Stimulated activated CD8-positive, alpha-beta memory T cell treated with anti-CD3 and anti-CD28 coated beads, Interleukin-2, amount 100 ng/mL, for 1 hour (primary cell): ENCODE results near the gene FGF10.

Experiments
- DNase-seq, 2 donors: peaks; one replicate each; pipeline ENCODE4 v3.0.0-alpha.2; 2020; ENCODE audit warnings: low read depth in 2 of 2

The FGF10 gene

DNA sequence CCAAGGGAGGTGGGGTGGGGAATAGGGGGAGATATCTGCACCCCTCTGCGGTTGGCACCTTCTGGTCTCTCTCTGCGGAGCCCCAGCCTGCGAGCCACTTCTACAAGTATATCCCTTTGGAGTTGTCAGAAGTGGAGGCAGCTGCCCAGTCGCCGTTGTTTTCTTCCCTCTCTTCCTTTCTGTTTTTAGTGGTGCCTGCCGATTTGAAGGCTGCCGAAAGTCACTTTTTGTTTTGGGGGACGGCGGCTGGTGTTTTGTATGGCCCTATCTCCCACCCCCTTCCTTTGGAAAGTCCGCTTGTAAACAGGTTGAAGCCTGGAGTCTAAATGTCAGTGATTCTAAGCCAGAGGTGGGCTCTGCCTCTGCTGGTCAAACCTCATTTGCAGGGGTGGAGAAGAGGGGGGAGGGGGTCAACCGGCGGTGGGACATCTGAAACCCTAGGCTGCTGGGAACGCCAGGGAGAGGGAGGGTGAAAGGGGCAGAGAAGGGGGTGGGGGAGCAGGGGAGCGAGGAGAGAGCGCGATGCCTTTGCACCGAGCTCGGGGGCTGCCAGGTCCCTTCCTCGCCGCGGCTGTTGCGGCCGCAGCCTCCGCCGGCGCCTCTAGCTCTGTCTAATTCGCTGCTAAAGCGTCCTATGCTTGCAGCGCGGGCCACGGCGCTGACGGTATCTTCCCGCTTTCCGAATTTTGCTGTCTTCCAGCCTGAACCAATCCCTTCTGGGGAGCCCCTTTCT is at the start of gene FGF10:
Gene FGF10, minus strand, starts transcription at position 331 of the 733 bp plus-strand sequence. CDS start 738 bp downstream, outside the sequence.
- no peak for DNase-seq

DNA sequence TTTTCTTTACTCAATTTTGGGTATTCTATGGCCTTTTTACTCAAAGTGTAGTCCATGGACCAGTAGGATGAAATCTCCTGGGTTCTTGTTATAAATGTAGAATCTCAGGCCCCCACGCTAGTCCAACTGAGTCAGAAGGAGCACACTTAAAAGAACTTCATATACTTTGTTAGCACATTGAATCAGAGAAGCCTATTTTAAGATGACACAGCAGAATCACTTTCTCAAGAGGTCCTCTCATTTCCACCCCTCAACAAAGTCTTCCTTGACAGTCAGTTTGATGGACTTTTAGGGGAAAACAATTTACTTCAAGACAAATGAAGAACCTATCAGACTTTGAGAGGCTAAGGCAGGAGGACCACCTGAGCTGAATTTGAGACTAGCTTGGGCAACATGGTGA is 37.7 kb upstream of the FGF10 start:
- DNase-seq = no peak

DNA sequence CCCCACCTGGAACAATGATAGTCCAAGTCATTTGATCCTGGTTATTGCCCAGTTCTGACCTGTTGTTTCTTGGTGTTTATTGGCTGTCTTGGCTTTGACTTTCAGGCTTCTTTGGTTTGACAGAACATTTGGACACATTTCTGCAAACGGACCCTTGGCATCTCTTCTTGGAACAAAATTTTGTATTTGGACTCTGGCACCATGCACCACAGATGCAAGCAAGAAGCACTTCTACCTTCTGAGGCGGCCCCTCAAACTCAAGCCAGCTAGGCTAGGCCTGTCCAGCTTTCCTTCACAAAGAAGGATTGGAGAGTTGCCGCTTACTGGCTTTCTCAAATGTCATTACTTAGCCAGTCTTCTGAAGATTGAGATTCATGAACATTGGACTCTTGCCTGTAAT is 23.1 kb upstream of the FGF10 start:
- no peak for DNase-seq

DNA sequence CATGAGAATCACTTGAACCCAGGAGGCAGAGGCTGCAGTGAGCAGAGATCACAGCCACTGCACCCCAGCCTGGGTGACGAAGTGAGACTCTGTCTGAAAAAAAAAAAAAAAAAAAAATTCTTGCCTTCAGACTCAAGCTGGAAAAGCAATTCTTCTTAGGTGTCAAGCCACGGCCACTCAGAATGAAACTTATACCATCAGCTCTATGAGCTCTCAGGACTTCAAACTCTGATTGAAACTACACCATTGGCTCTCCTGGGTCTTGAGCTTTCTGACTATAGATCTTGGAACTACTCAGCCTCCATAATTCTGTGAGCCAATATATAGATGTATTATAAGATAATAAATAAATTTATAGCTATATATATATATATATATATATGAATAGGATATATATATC is 12.9 kb upstream of the FGF10 start:
- no peak for DNase-seq

DNA sequence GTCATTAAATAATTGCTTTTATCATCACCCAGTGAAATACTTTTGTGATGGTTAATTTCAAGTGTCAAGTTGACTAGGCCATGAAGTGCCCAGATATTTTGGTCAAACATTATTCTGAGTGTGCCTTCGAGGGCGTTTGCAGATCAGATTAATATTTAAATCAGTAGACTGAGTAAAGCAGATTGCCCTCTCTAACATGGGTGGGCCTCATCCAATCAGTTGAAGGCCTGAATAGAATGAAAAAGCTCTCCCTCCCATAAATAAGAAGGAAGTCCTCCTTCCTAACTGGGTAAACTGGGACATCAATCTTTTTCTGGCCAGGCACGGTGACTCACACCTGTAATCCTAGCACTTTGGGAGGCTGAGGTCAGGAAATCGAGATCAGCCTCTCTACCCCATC is 12.4 kb upstream of the FGF10 start:
- no peak for DNase-seq

DNA sequence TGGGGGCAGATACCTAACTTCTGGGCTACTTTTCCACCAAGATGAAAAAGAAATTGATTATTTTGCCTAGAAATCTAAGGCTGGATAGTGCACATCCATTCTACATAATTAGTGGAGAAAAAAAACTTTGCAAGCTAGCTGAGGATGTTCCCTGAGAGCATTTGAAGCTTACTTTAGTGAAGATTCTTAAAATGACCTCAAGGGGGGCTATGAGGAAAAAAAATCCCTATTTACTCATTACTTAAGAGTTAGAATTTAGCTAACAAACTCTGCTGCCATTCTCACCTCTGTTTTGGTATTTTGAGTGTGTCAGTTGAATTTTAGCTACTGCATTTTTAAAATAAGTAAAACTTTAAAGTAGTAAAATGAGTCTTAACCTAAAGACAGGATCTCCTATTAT is 9.2 kb upstream of the FGF10 start:
- DNase-seq = no peak

DNA sequence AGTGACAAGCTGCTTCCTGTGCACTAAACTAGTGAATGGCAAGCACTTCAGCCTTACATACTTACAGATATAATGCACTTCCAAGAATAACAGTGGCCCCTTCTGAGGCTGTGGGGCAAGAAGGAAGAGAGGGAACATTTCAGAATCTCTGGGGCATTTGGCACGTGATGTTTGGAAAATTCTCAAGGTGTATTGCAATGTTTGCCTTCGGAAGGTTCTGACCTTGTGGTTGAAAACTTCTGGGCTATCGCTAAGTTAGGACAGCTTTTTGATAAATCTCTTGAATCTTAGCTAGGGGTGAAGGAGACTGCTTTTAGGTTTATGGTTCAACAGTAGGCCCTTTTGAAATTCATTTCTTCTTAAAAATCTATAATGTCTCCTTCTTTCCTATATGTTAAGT is 7.1 kb upstream of the FGF10 start:
- no peak for DNase-seq

DNA sequence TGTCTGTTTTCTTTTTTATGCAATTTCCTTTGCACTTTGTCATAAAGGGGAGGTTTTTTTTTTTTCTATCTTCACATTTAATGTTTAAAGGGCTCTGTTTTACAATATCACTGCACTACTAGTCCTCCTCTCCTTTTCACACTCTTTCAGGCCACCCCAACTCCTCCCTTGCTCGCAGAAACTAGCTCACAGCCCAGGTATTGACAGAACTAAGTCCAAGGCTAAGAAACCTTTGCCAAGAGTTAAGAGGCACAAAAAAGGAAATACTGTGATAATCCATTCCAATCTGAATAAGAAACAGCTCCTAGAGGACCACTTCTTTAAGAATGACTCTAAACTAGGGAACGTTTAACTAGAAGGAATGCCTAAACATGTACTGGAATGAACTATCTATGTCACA is 1.1 kb upstream of the FGF10 start:
- DNase-seq = no peak

DNA sequence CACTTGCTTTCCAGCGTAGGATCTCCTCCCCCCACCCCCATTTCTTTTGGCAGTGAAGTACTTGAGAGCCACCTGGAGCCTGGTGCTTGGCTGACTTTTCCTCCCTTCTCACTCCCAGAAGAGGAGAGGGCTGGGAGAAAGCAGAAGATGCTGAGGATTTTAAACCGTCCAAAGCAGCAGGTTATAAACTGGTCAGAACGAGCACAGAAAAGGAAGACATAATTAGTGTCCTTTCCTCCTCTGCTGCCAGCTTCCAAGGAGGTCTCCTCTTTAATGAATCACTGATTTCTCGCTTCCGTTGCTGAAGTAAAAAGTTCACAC is 563 bp upstream of the FGF10 start:
- no peak for DNase-seq

DNA sequence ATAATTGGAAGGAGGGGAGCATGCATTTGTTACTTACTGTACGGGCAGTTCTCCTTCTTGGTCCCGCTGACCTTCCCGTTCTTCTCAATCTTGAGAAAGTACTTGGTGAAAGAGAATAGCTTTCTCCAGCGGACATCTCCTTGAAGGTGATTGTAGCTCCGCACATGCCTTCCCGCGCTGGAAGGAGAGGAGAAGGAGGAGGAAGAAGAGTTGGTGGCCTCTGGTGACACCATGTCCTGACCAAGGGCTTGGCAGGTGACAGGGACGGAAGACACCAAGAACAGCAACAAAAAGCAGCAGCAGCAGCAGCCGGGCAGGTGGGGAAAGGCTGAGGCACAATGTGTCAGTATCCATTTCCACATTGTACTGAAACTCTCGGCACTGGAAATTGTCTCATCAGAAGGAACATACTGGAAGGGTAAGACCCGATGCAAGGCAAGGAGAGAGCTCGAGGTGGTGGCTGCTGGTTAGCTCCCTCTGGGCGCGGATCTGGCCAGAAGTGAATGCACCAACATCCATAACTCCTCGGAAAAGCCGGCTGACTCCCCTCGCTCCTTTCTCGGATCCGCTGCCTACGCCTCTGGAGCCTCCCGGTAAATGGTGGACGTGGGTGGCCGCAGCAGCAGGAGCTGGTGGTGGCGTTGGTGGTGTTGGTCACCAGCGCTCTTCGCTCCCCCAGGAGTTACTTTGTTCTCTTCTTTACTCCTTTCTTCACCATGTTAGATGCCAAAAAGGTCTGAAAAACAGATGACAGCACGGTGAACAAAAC is 715 bp downstream of the FGF10 start:
- DNase-seq = no peak

DNA sequence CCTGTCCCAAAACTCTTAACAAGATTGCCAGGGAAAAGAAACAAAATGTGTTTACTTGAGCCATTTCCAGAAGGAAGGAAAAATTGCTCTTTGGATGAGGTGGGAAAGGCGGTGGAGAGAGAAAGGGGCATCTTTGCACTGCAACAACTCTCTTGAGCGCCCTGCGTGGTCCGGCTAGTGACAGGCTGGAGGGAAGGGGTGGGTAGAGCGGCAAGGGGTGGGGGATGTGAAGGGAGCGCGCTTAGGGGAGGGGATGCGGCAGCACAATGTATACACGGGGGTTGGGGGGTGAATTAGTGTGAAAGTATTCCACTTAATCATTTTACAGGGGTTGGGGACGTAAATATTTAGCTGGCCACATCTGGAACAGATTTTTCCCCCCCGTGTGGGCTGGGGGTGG is 1.3 kb downstream of the FGF10 start:
- DNase-seq = no peak

DNA sequence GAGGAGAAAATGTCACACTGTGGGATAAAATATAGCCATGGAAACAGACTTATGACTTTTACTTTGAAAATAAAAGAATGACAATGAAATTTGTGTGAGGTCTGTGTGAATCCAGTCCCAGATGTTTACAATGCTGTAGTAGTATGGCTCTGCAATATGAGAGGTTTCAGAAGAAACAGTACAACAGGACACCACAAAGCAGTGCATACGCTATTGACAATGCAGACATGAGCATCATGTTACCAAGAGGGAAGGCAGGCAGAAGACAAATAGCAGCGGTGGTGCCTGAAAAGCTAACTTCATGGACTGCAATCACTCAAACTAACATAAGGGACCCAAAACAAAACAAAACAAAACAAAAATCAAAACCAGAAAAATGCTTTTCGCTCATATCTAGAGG is 1.8 kb downstream of the FGF10 start:
- no peak for DNase-seq

DNA sequence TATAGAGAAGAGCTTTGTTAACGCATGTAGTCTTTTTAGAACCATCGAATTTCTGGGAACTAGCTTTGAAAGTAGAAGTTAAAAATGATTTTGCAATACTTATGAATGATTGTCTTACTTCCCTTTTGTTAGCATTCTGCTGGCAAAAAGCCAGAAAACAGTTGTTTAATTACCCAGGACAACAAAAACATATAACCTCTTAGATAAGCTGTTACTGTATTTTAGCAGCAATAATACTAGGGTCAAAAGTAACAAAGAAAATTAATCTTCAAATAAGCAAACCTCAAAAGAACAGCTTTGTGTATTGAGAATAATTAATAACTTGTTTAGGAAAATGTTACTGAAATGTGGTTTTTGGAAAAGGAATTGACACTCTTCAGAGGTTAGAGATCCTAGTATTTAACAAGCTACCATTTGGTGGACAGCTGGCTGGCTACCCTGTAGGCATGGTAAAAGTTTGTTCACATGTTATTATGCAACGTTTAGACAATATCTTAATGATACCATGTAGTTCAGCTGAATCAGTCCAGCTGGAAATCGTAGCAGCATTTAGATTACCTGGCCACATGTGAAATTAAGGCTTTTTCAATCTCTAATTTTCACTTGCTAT is 3.8 kb downstream of the FGF10 start:
- DNase-seq = no peak

DNA sequence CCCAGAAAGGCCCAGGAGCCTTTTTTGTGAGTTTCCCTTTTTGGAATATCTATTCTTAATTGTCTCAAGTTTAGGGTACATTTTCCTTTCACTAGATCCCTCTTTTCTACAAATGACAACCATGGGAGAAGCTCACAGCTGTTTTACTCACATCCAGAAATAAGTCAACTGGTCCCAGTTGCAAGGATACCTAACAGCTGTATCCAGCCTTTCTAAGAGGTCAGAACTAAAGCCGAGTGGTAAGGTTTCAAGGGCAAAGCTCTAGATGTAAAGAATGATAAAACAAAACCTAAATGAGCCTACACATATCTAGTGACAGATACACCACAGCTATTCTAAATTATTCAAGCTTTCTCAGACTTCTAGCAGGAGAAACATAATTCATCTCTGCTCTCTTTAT is 4.4 kb downstream of the FGF10 start:
- DNase-seq = no peak

DNA sequence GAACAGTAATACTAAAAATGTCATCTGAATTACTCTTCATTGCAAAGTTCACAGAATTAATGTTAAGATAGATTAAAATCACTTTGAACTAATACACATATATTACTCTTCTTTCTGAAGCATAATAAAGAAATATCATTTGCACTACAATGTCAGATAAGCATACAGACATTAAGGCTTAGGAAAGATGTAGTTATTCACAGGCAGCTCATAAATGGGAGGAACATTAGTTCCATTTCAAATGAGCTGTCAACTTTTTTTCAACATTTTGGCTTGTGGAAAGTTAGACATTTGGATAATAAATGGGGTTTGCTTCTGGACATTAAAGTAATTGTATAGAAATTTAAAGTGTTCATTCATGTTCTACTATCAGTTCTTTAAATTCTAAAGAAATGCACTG is 6.3 kb downstream of the FGF10 start:
- DNase-seq = no peak

DNA sequence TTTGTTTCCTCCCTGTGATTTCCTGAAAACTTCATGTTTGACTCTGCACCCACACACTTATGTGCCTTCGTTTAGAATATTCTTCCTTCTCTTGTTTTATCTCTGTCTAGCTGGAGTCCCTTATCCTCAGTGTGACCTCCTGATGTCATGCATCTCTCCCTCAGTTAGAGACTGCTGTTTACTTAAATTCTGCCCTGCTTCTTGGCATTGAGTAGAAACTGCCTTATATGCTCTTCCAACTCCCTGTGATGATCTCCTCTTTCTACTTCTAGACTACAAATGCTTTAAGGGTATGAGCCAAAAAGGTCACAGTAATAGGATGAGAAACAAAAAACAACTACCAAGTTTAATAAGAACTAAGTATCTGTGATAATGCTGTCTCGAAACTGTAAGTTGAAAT is 12.2 kb downstream of the FGF10 start:
- no peak for DNase-seq

DNA sequence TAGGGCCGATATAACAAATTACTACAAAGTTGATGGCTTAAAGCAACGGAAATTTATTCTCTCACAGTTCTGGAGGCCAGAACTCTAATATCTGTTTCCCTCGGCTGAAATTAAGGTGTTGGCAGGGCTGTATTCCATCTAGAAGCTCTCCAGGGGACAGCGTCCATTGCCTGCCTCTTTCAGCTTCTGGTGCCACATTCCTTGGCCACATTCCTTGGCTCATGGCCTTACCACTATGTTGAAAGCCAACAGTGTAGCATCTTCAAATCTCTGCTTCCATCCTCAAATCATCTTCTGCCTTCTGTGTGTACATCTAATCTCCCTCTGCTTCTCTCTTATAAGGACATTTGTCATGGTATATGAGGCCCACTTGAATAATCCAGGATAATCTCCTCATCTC is 17.2 kb downstream of the FGF10 start:
- no peak for DNase-seq

DNA sequence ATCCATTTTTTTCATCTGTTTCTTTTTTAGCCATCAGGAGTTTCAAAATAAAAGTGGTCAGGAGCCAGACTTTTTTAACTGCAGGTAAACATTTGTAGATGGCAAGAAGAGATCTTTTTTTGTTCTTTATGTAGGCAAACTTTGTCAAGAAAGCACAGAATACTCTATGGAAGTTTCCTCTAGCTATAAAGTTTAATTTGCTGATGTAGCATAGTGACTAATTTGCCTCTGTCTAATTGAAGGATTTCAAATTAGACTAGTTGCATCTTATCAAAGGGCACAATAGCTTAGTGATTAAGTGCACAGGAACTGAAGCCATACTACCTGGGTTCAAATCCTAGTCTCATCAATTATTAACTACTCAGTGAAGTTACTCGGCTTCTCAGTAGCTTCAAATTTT is 22.0 kb downstream of the FGF10 start:
- no peak for DNase-seq

DNA sequence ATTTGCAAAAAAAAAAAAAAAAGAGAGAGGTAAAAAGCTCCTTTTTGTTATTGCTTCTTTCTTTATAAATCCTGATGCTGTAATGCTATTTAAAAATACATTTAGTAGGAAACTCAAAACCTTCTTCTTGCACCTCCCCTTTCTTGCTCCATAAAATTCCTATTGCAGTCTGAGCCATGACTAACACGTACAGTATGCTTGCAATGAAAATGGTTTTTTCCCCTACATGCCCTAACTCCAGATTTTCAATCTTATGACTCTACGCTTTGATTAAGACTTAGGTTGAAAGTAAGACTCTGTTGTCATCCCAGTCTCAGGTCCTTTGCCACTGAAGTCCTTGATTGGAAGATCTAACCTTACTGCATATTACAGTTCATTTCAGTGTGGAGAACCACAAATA is 23.9 kb downstream of the FGF10 start:
- no peak for DNase-seq

DNA sequence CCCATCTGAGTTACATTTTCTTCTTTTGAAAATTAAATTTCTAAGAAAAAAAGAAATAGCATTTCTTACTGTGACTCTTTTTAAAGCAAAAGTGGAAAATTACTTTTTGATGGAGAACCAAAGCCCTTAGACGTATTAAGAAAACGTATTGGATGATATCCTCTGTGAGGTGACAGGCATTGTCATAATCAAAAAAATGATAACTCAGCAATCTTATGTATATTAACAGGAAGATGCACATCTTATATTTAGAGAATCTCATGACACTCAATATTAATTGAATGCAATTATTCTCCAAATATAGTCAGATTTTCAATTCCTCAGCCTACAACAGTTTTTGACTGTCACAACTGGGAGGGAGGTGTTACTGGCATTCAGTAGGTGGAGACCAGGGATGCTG is 25.1 kb downstream of the FGF10 start:
- DNase-seq = no peak

DNA sequence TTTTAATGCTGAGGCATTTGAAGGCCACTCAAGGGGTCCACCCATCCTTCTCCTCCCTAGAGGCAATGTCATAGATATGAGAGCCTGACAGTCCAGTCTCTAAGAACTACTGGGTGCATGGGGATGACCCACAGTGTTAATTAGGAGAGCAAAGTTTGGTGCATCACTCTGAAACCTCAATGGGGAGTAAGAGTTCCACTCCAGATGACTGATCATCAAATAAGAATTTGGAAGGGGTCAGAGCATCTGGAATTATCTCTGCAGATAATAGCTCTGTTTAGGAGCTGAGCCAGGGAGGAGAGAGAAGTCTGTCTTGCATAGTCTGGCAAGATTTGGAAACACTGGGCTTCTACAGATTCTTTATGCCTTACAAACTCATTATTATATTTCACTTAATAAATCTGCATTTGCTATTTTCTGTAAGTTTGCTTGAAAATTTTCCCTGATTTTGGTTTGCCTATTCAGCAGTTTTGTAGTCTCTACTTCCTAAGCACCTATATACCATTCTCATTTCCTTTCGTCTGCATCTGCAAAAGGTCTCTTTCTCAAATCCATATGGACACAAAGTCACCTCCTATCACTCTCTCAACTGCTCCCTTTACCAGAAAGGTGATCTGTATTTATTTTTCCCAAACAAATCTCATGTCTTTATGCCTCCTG is 27.7 kb downstream of the FGF10 start:
- no peak for DNase-seq

DNA sequence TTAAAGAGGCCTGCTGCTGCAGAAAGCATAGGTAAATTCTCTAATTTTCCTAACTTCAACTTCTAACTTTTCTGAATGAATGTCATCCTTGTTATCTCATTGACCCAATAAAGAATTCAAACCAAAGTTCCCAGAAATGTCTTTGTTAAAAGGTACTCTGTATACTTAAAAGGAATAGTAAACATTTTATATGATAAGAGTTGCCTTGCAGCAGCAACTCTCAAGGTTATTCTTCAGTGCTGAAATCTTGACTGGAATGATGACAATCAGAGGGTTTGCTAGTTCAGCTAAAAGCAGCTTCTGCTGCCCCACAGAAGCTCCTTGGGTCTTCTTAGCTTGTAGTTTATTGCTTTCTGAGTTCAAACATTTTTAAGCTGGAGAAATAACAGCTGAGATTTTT is 28.3 kb downstream of the FGF10 start:
- DNase-seq = no peak

DNA sequence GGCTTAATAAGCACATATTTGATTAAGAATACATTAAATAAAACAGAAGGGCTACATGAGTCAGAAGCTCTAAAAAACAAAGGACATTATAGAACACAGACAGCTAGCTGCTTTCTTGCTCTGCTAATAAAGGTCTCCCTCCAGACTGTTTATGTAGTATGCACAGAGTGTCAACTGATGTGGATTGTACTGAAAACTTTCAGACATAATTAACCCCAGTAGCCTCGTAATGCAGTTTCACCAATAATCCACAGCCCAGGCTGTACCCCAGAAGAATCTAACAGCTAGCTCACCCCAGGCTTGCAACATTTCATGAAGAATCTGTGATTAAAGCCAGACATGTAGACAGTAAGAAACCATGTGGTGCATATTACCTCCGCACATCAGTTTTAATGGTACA is 30.8 kb downstream of the FGF10 start:
- no peak for DNase-seq
